Measurements from ENCODE around the gene DBH. TPM values are rescaled to one million over a fixed set of nuclear protein-coding genes. Genes with fewer than 3 reads are reported as not detected.

DBH gene
- polyA plus RNA-seq, 1 experiment = not detected

- Histone ChIP-seq H3K36me3 (ENCODE audit: control insufficient read depth, insufficient read depth, low read length) (no peaks in the 10 kb centered on the region), H3K4me3 (ENCODE audit: low read depth, low read length) (no peak overlapping the region), H3K27me3 (ENCODE audit: control insufficient read depth, insufficient read depth, low read length) (peaks cover 14% of the 10 kb centered on the region)
- ChIA-PET CTCF (interaction anchor here (0.9 kb wide), 1 partner anchor 13 kb away, joined by 3 read pairs; no protein-coding TSS in a partner anchor), POLR2A (no interaction called here)
- TF ChIP-seq, protein P1, sequence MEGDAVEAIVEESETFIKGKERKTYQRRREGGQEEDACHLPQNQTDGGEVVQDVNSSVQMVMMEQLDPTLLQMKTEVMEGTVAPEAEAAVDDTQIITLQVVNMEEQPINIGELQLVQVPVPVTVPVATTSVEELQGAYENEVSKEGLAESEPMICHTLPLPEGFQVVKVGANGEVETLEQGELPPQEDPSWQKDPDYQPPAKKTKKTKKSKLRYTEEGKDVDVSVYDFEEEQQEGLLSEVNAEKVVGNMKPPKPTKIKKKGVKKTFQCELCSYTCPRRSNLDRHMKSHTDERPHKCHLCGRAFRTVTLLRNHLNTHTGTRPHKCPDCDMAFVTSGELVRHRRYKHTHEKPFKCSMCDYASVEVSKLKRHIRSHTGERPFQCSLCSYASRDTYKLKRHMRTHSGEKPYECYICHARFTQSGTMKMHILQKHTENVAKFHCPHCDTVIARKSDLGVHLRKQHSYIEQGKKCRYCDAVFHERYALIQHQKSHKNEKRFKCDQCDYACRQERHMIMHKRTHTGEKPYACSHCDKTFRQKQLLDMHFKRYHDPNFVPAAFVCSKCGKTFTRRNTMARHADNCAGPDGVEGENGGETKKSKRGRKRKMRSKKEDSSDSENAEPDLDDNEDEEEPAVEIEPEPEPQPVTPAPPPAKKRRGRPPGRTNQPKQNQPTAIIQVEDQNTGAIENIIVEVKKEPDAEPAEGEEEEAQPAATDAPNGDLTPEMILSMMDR (IDR thresholded peaks at IDR 0.05; ENCODE audit: insufficient read depth, low read depth, low read length) = no peak
- no peak for DNase-seq (ENCODE audit: low read depth)
Observed at GRCh38 chr9:133641861-133642595, 5.9 kb downstream of the DBH start.

DNA sequence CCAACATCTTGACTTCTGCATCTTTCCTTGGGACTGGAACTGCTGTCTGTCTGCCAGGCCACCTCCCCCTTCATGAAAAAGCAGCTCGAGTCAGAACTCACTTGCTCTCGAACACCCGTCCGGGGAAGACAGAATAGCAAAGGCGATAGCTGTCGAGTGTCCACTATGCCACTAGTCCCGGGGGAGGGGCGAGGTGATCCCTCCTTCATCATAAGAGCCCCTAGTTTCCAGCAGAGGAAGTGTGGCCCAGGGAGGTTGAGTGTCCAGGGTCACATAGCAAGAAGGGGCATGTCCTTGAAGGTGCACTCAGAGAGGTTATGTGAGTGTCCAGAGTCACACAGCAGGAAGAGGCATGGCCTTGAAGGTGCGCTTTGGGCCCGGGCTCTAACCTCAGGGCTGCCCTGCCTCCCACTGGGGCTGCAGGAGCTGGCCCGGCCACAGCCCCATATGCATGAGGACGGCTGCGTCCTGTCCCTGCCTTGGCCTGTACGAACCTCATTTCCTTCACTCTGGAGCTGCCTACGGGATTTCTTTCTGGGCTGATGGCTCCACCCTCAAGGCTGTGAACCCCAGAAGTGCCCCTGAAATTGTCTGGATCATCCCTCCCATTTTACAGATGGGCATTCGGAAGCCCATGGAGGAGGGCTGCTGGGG lies 6.7 kb downstream of the DBH start:
- TF ChIP-seq, protein P1 (IDR thresholded peaks at IDR 0.05; ENCODE audit: insufficient read depth, low read depth, low read length) = no peak

DNA sequence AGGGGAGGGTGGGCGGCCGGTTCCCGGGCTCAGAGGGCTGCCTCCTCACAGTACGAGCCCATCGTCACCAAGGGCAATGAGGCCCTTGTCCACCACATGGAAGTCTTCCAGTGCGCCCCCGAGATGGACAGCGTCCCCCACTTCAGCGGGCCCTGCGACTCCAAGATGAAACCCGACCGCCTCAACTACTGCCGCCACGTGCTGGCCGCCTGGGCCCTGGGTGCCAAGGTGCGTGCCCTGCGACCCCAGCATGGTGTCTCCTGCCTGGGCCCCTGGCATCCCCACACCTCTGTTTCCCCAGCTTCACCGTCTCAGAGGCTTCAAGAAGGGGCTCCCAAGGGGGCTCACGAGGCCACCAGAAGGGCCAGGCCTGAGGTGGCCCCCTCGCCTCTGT lies 7.2 kb downstream of the DBH start:
- TF ChIP-seq, protein P1 (IDR thresholded peaks at IDR 0.05; ENCODE audit: insufficient read depth, low read depth, low read length) = no peak
- ChIA-PET POLR2A (no interaction called here), CTCF (no interaction called here)
- H3K4me3 ChIP-seq (ENCODE audit: low read depth, low read length) = no peak overlapping the region
- DNase-seq (ENCODE audit: low read depth) = no peak
- peaks cover 14% of the 10 kb centered on the region for H3K27me3 ChIP-seq (ENCODE audit: control insufficient read depth, insufficient read depth, low read length)
- H3K36me3 ChIP-seq (ENCODE audit: control insufficient read depth, insufficient read depth, low read length) = no peaks in the 10 kb centered on the region

More for the DNA sequence above, 6.7 kb downstream of the DBH start:
- Histone ChIP-seq H3K27me3 (ENCODE audit: control insufficient read depth, insufficient read depth, low read length) (peaks cover 13% of the 10 kb centered on the region), H3K36me3 (ENCODE audit: control insufficient read depth, insufficient read depth, low read length) (no peaks in the 10 kb centered on the region), H3K4me3 (ENCODE audit: low read depth, low read length) (no peak overlapping the region)
- ChIA-PET POLR2A (no interaction called here), CTCF (interaction anchor here (0.9 kb wide), 1 partner anchor 14 kb away, joined by 3 read pairs; no protein-coding TSS in a partner anchor)
- no peak for DNase-seq (ENCODE audit: low read depth)

DNA sequence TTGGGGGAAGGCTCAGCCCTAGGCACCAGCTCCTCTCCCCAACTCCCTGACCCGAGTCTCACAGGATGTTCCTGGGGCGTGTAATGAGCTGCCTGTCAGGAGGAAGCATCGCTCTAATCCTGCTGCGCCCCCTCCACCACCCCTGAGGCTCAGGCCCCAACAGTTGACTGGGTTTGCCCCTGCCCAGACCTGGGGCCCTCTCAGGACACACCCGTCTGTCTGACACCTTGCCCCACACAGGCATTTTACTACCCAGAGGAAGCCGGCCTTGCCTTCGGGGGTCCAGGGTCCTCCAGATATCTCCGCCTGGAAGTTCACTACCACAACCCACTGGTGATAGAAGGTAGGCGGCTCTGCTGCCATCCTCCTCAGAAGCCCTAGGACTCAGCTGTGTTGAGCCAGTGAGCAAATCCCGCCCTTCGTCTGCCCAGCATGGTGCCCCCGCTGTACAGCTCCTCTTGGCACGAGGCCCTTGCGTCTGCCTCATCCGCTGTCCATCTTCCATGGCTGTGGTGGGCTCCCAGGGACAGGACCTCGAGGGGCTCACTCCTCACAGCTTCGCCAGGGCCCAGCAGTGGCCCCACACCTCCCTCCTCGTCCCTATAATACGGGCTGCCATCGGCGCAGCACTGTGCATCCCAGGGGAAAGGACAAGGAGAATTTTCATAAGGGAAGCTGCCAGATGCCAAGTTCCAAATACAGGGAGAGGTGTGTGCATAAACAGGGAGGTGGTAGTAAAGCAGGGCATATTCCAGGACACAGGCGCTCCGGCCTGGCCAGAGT lies 8.0 kb downstream of the DBH start:
- POLR2A ChIA-PET = no interaction called here
- TF ChIP-seq, protein P1 (IDR thresholded peaks at IDR 0.05; ENCODE audit: insufficient read depth, low read depth, low read length) = no peak
- Histone ChIP-seq H3K4me3 (ENCODE audit: low read depth, low read length) (no peak overlapping the region), H3K27me3 (ENCODE audit: control insufficient read depth, insufficient read depth, low read length) (peaks cover 16% of the 10 kb centered on the region), H3K36me3 (ENCODE audit: control insufficient read depth, insufficient read depth, low read length) (no peaks in the 10 kb centered on the region)
- CTCF ChIA-PET = no interaction called here
- DNase-seq (ENCODE audit: low read depth) = no peak
